Right lobe of liver (tissue), 4 donors: ENCODE measurements around the gene NTM.

Experiments
- CTCF ChIP-seq, 4 donors: fragments of 200-600 bp in 3 of 4; fragments of 450-650 bp in 1 of 4; IDR thresholded peaks; one replicate each; pipeline versions ENCODE4 v1.5.1 to v1.8.0; 2016 to 2022; ENCODE audit warnings: antibody characterized with exemption in 4 of 4, mild to moderate bottlenecking in 2 of 4
- POLR2A ChIP-seq: fragments of 450-650 bp; IDR thresholded peaks from one replicate; pipeline ENCODE4 v1.6.1; 2017; ENCODE audit warnings: antibody characterized with exemption, mild to moderate bottlenecking
- donor health status: DM: no; HTN: no; CAD: no.
- donor health status: DM: no; HTN: no; CAD: no.
- donor health status: DM: no; HTN: yes; CAD: no.

GRCh38 chr11:131460931-131461330 lies 90.5 kb downstream of the NTM start:
- TF ChIP-seq CTCF (IDR thresholded peaks at IDR 0.05) (no peak), POLR2A (no peak)
